CD4-positive, alpha-beta T cell (primary cell): ENCODE measurements around the gene BICRA. TPM values are rescaled to one million over a fixed set of nuclear protein-coding genes. Genes with fewer than 3 reads are reported as not detected.

ENCODE experiments used
- ATAC-seq: fragments of 200-7000 bp; cut with Tn5 transposase; one replicate; pipeline ENCODE4 v1.10.0; 2022; ENCODE audit warnings: mild to moderate bottlenecking; ENCODE audit not compliant: poor library complexity
- CTCF ChIA-PET: fragments of 350-600 bp; sonication (Branson Sonifier 250); formaldehyde crosslinking; loops from one replicate; lab custom pipeline; 2021; ENCODE audit warnings: antibody characterized with exemption, inconsistent platforms; lab: Charles Lee
- POLR2A ChIA-PET: fragments of 350-600 bp; sonication (Branson Sonifier 250); formaldehyde crosslinking; loops from one replicate; lab custom pipeline; 2021; ENCODE audit warnings: antibody characterized with exemption, inconsistent platforms; lab: Charles Lee
- DNase-seq, 14 experiments: peaks; one replicate each; pipeline ENCODE4 v3.0.0-alpha.2; 2013 to 2020; ENCODE audit warnings: mixed read lengths in 2 of 14
- H3K27ac ChIP-seq, 2 donors: one replicate each; pipeline versions ENCODE4 v1.5.1 to v1.7.0; 2013; ENCODE audit warnings: low read length in 2 of 2, low read depth in 1 of 2, mild to moderate bottlenecking in 1 of 2
- H3K27me3 ChIP-seq, 2 experiments: 1 replicate in 1 of 2; 2 replicates in 1 of 2; pipeline versions ENCODE4 v1.6.1 to v1.7.0; 2013; ENCODE audit warnings: low read length in 2 of 2, control low read depth in 1 of 2, mild to moderate bottlenecking in 1 of 2, moderate library complexity in 1 of 2; ENCODE audit not compliant: insufficient read depth in 2 of 2, control insufficient read depth in 1 of 2
- H3K36me3 ChIP-seq: one replicate; pipeline ENCODE4 v1.6.1; 2013; ENCODE audit warnings: low read length, control low read depth; ENCODE audit not compliant: insufficient read depth
- H3K4me1 ChIP-seq: one replicate; pipeline ENCODE4 v1.6.1; 2013; ENCODE audit warnings: low read length, control low read depth; ENCODE audit not compliant: insufficient read depth
- H3K4me3 ChIP-seq: one replicate; pipeline ENCODE4 v1.5.1; 2013; ENCODE audit warnings: mild to moderate bottlenecking, low read length, moderate library complexity
- H3K9me3 ChIP-seq, 2 experiments: 1 replicate in 1 of 2; 2 replicates in 1 of 2; pipeline versions ENCODE4 v1.6.1 to v1.7.0; 2013; ENCODE audit warnings: low read length in 2 of 2, mild to moderate bottlenecking in 2 of 2, control low read depth in 1 of 2, moderate library complexity in 1 of 2; ENCODE audit not compliant: control insufficient read depth in 1 of 2, insufficient read depth in 1 of 2
- H3K27ac Mint-ChIP-seq: one replicate; pipeline ENCODE4 v1.8.0; 2020; ENCODE audit warnings: mixed read lengths
- H3K27me3 Mint-ChIP-seq: one replicate; pipeline ENCODE4 v1.8.0; 2021; ENCODE audit warnings: mixed read lengths
- H3K36me3 Mint-ChIP-seq: one replicate; pipeline ENCODE4 v1.8.0; 2021; ENCODE audit warnings: low read depth, mixed read lengths
- H3K4me1 Mint-ChIP-seq: one replicate; pipeline ENCODE4 v1.8.0; 2021; ENCODE audit warnings: low read depth, mixed read lengths
- H3K4me3 Mint-ChIP-seq: one replicate; pipeline ENCODE4 v1.8.0; 2020; ENCODE audit warnings: mild to moderate bottlenecking, mixed read lengths
- H3K9me3 Mint-ChIP-seq: one replicate; pipeline ENCODE4 v1.8.0; 2020; ENCODE audit warnings: mixed read lengths
- CTCF ChIP-seq: fragments of 200-600 bp; IDR thresholded peaks from one replicate; pipeline ENCODE4 v1.8.0; 2022; ENCODE audit warnings: antibody characterized with exemption, mild to moderate bottlenecking
- intact Hi-C, 2 experiments: fragments of 100-400 bp; cut with DNase I in 1 of 2; cut with micrococcal nuclease in 1 of 2; formaldehyde crosslinking; loops; one replicate each; pipeline versions ENCODE4 v1.15.1 to v1.9.0; 2023 to 2025; cut with DNase I, micrococcal nuclease
- total RNA-seq, 174 experiments: library from RNA in 2 of 174; stranded (reverse) in 2 of 174; gene quantifications; one replicate each; pipeline ENCODE4 v1.2.3 and lab custom pipeline; 2021 to 2026

Gene BICRA
- total RNA-seq, 2 experiments from 2014 or later = 21.2 to 22.0 TPM

GRCh38 chr19:47573071-47574026, 35.6 kb upstream of the BICRA start, which contains the start of gene ZNF541:
ZNF541 (minus strand) TSS chr19:47573148; CDS start chr19:47555856, 17,292 bp downstream.
- ChIA-PET POLR2A (interaction anchor here (0.7 to 1.8 kb wide), 3 partner anchors 27 to 37 kb away, joined by 3 to 10 read pairs (median 7); partner anchors contain the start of gene BICRA), CTCF (no interaction called here)
- no peaks in the 10 kb centered on the region for H3K27me3 Mint-ChIP-seq
- Histone ChIP-seq H3K27ac (peak within 1 kb of the TSS in 1 of 2 donors; percentile 34), H3K9me3 (peaks cover 0 to 6% of the 10 kb centered on the region in 2 experiments), H3K27me3 (no peaks in the 10 kb centered on the region), H3K4me1 (peaks cover 48% of the 10 kb centered on the region), H3K36me3 (no peaks in the 10 kb centered on the region), H3K4me3 (peak within 1 kb of the TSS; percentile 63)
- intact Hi-C loops = loop anchor here (1.0 to 2.0 kb wide), 4 partner anchors 27 to 59 kb away; partner anchors contain the start of genes NAPA (in 2 of the 2) and BICRA (in 1 of the 2)
- DNase-seq (peak; percentile 80 to 96 (median 88)), ATAC-seq (peak; percentile 88)
- TF ChIP-seq CTCF = no peak
- peaks cover 42% of the 10 kb centered on the region for H3K4me1 Mint-ChIP-seq
- peak within 1 kb of the TSS; percentile 76 for H3K4me3 Mint-ChIP-seq
- H3K9me3 Mint-ChIP-seq = no peaks in the 10 kb centered on the region
- no peaks in the 10 kb centered on the region for H3K36me3 Mint-ChIP-seq
- peak within 1 kb of the TSS; percentile 15 for H3K27ac Mint-ChIP-seq

- Mint-ChIP-seq H3K9me3 (no peaks in the 10 kb centered on the region), H3K36me3 (no peaks in the 10 kb centered on the region), H3K27me3 (no peaks in the 10 kb centered on the region), H3K4me3 (no peak overlapping the region), H3K27ac (no peak overlapping the region), H3K4me1 (peaks cover 60% of the 10 kb centered on the region)
- TF ChIP-seq CTCF = no peak
- Histone ChIP-seq H3K4me1 (peaks cover 64% of the 10 kb centered on the region), H3K27me3 (no peaks in the 10 kb centered on the region), H3K9me3 (peaks cover 0 to 4% of the 10 kb centered on the region in 2 experiments), H3K36me3 (no peaks in the 10 kb centered on the region), H3K4me3 (no peak overlapping the region), H3K27ac (no peak overlapping the region)
- ChIA-PET POLR2A (no interaction called here), CTCF (no interaction called here)
- intact Hi-C loops = no loop called here
- no peak for ATAC-seq
- no peak for DNase-seq
These were observed 28.5 kb upstream of the BICRA start for GRCh38 chr19:47580397-47580796.

GRCh38 chr19:47581605-47582319, 27.2 kb upstream of the BICRA start:
- ChIA-PET POLR2A (no interaction called here), CTCF (no interaction called here)
- DNase-seq = peak in 1 of 14 experiments; percentile 23
- intact Hi-C loops = no loop called here
- Mint-ChIP-seq H3K4me1 (peaks cover 48% of the 10 kb centered on the region), H3K36me3 (no peaks in the 10 kb centered on the region), H3K27ac (peak overlapping the region; percentile 69), H3K9me3 (no peaks in the 10 kb centered on the region), H3K27me3 (no peaks in the 10 kb centered on the region), H3K4me3 (peak overlapping the region; percentile 17)
- Histone ChIP-seq H3K36me3 (no peaks in the 10 kb centered on the region), H3K27me3 (no peaks in the 10 kb centered on the region), H3K4me3 (no peak overlapping the region), H3K9me3 (peaks cover 5 to 16% of the 10 kb centered on the region in 2 experiments), H3K4me1 (peaks cover 53% of the 10 kb centered on the region), H3K27ac (peak overlapping the region; percentile 9 to 31)
- no peak for ATAC-seq
- no peak for TF ChIP-seq CTCF
